H1 (cell line): ENCODE results near the gene TMEM135. TPM values are rescaled to one million over a fixed set of nuclear protein-coding genes. Genes with fewer than 3 reads are reported as not detected.

Experiments used
- GTF2F1 ChIP-seq: IDR thresholded peaks from 2 replicates; pipeline ENCODE4 v1.6.1; 2012; ENCODE audit warnings: low read depth, low read length, improper control_type of control experiment, borderline replicate concordance
- MAFK ChIP-seq: IDR thresholded peaks from 2 replicates; pipeline ENCODE4 v1.6.1; 2012; ENCODE audit warnings: low read depth, mild to moderate bottlenecking, improper control_type of control experiment, low read length
- MAX ChIP-seq: IDR thresholded peaks from 2 replicates; pipeline ENCODE4 v1.6.1; 2012; ENCODE audit warnings: inconsistent platforms
- TCF12 ChIP-seq: IDR thresholded peaks from 2 replicates; pipeline ENCODE4 v1.6.1; 2011; ENCODE audit warnings: low read depth, mild to moderate bottlenecking, low read length
- polyA plus RNA-seq, 7 experiments: library from polyadenylated mRNA; depleted of rRNA in 3 of 7; stranded (reverse) in 5 of 7; unstranded in 2 of 7; fragments of >200 nt in 5 of 7; fragments of 200-250 nt in 2 of 7; gene quantifications; 1 replicate in 5 of 7; 2 replicates in 1 of 7; 4 replicates in 1 of 7; pipeline versions ENCODE4 v1.2.1 to v1.2.3, GENCODE V29; 2011 to 2013; ENCODE audit warnings: missing spikeins in 2 of 7, mixed read lengths in 2 of 7
- total RNA-seq: library from RNA; stranded (reverse); fragmentation: NEBNext Ultra II Directional; extraction: Animal tissue kit (Norgen Biotek cat#: 25700); gene quantifications from 2 replicates; pipeline ENCODE4 v1.2.1, GENCODE V29; 2021

Gene TMEM135
- total and polyA plus RNA-seq, 2 of the 8 experiments (the other 6 are each of a cell fraction or from before 2014, with no cell fraction given), result 9.3 to 31.3 TPM

- TF ChIP-seq MAX (no peak), GTF2F1 (no peak), MAFK (no peak), TCF12 (no peak)
Measured at GRCh38 chr11:87012673-87013072, 25.1 kb upstream of the TMEM135 start (continued).
